Activated CD8-positive, alpha-beta memory T cell treated with anti-CD3 and anti-CD28 coated beads for 48 hours (primary cell): ENCODE measurements around the gene SOX18.
"Not testable (repeated sequence)": the region's sequence is repeated elsewhere in the genome, so short reads cannot be mapped to it uniquely, and the experiment has no call there.

Experiments used
- DNase-seq, 3 experiments: peaks; one replicate each; pipeline ENCODE4 v3.0.0-alpha.2; 2020; ENCODE audit warnings: low read depth in 2 of 3, low spot score in 2 of 3

The SOX18 gene

DNA sequence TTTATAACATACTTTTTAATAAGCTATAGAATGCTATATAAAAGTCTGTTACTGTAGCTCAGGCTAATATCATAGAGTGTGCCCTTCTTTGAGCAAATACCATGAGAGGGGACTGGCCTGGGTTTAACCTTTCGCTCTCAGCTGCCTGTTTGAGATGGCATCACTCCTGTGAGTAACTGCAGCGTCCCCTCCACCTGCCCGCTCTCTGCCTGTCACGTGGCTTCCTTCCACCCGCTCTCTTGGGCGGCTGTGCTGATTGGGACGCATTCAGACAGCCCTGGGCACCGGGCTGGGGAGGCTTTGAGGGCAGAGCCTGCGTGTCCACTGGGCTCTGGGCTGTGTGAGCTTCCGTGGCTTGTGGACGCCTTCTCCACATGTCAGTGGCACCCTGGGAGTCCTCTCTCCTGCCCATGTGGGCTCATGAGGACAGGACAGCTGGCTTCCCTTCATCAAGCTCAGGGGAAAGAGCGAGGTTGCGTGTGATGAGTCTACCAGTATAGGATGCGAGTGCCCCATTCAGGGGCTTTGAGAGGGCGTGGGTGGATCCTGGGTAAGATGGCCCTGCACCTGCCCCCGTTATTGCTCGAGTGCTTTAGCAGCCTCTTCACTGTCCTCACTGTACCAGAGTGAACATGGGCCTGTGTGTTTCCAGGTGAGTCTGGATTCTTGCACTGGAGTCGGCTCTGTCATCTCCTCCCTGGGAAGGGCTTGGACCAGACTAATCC, 24.2 kb downstream of the SOX18 start:
- DNase-seq = no peak

GRCh38 chr20:64024141-64024990, 25.1 kb downstream of the SOX18 start:
- no peak for DNase-seq

DNA sequence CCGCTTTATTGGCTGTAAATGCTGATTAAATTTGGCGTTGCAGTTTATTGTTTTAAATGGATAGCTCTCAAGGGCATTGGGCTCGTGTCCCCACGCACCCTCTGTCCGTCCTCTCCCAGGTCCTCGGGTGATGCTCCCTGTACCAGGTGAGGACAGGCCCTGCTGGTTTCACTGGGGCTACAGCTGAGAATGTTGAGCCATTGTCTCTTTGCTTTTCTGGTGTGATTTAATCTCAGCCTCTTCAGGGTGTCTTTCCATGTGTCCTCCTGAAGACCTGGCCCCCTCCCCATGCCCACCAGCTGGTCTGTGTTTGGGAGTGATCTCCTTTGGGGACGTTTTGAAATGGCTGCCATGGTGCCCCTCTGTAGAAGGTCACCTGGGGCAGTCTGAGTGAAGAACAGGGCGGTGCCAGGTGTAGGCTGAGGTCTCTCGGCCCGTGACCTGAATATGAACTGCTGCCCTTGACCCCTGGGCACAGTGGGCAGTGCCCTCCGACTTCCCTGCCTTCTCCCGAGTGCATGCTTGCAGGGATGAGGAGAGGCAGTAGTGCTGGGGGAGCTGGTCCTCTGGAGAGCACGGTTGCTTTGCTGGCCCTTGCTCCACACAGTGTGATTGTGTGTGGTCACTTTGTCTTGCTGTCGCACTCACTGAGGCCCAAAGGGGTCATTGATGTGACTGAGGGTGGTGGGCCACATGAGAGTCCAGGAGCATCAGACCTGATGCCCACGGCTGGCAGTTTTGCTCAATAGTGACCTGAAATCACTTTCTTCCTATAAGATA, 25.9 kb downstream of the SOX18 start:
- DNase-seq = no peak

- no peak for DNase-seq
Measured at GRCh38 chr20:64022671-64023360, 26.6 kb downstream of the SOX18 start.

GRCh38 chr20:64021124-64021975, 28.1 kb downstream of the SOX18 start:
- DNase-seq = no peak

- DNase-seq = no peak
Measured at GRCh38 chr20:64015635-64016034, 33.8 kb downstream of the SOX18 start.

GRCh38 chr20:64012385-64013154, 36.9 kb downstream of the SOX18 start:
- not testable (repeated sequence) for DNase-seq

GRCh38 chr20:64011366-64011779, 38.1 kb downstream of the SOX18 start:
- no peak for DNase-seq

- DNase-seq = no peak
Measured at GRCh38 chr20:64010711-64011237, 38.7 kb downstream of the SOX18 start.

GRCh38 chr20:64009811-64010387, 39.5 kb downstream of the SOX18 start:
- no peak for DNase-seq

GRCh38 chr20:64006902-64007301, 42.5 kb downstream of the SOX18 start:
- DNase-seq = no peak

- DNase-seq = no peak
Measured at GRCh38 chr20:64006490-64006889, 42.9 kb downstream of the SOX18 start.

- DNase-seq = no peak
Measured at GRCh38 chr20:64005394-64005793, 44.0 kb downstream of the SOX18 start.

DNA sequence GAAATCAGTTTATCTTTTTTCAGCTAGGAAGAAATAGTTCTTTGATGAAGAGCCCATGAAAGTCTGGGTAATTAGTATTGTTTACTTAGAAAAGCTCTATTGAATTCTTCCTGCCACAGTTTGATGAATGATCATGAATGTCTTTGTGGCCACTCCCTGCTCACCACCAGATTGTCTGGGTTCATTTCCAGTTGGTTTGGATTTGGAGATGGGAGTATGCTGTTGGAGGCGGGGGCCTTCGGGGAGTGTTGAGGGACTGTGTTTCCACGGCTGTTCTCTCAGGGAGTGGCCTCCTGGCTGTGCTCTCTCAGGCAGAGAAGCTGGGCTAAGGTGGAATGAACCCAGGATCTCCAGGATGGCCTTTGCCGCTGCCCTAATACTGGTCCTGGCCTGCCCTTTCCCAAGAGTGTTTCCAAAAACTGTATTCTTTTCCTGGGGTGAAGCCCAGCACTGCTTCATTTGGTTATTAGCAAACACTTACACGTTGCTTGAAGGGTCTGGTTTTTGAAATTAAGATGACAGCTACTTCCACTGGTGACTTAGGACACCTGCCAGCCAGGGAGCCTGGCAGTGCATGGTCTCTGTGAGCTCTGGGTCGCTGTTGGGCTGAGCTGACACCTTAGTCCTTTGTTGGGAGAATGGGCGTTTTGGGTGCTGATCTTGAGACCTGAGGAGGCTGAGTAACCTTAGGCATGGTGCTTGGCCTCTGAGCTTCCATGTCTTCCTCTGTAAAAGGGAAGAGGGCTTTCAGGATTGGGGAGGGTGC, 45.3 kb downstream of the SOX18 start:
- DNase-seq = no peak

DNA sequence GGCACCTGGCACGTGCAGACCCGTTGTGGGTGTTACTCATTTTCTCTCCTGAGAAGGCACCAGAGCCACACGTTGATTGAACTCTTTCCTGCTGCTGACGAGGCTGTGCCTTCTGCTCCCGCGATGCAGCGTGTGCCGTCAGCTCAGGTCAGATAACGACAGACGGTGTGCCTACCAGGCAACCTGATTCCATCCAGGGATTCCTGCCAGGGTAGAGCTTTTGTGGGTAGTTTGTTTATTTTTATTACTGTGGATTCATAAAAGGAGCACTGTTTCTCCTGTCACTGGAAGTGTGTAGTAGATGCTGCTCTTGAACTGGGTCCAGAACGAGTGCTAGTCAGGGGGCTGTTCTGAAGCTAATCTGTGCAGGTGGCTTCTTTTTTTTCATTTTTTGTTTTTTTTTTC, 47.8 kb downstream of the SOX18 start:
- DNase-seq = no peak

GRCh38 chr20:64000906-64001305, 48.5 kb downstream of the SOX18 start:
- no peak for DNase-seq
